ENCODE results near the gene PROZ. TPM values are rescaled to one million over a fixed set of nuclear protein-coding genes. Genes with fewer than 3 reads are reported as not detected.

The PROZ gene
- polyA plus RNA-seq, 1 of the 3 experiments (the other 2 are of a cell fraction), result not detected

GRCh38 chr13:113112893-113113845, 45.3 kb upstream of the PROZ start:
- H3K36me3 ChIP-seq (replicated peaks in 1 of 2; ENCODE audit: control insufficient read depth in 1 of 2, insufficient read depth in 2 of 2, low read length in 1 of 2), result no peaks in the 10 kb centered on the region
- H3K4me2 ChIP-seq, result no peak overlapping the region
- H3F3A ChIP-seq (replicated peaks; ENCODE audit: insufficient read depth), result no peaks in the 10 kb centered on the region
- no peaks in the 10 kb centered on the region for H4K20me1 ChIP-seq (ENCODE audit: insufficient read depth)
- peaks cover 0 to 2% of the 10 kb centered on the region in 2 experiments; a peak in 1 of 4 replicates for H3K4me1 ChIP-seq (ENCODE audit: control insufficient read depth in 1 of 2, insufficient read depth in 2 of 2, low read depth in 1 of 2, low read length in 1 of 2)
- no peak overlapping the region for H3K4me3 ChIP-seq (ENCODE audit: low read depth in 2 of 2, low read length in 1 of 2)
- peaks cover 12% of the 10 kb centered on the region for H3K27me3 ChIP-seq (ENCODE audit: insufficient read depth)
- no peak overlapping the region for H2AFZ ChIP-seq (ENCODE audit: low read depth)
- DNase-seq, result no peak
- TF ChIP-seq EZH2phosphoT487 (IDR thresholded peaks at IDR 0.05; ENCODE audit: borderline replicate concordance, low read depth), result no peak
- TF ChIP-seq TCF12 (IDR thresholded peaks at IDR 0.05), result no peak
- TF ChIP-seq NFIC (IDR thresholded peaks at IDR 0.05; ENCODE audit: borderline replicate concordance), result no peak
- no peak for TF ChIP-seq REST (IDR thresholded peaks at IDR 0.05; ENCODE audit: low read depth, low read length)
- TF ChIP-seq MEF2A (IDR thresholded peaks at IDR 0.05; ENCODE audit: borderline replicate concordance, low read depth), result no peak
- no peak for TF ChIP-seq GABPA (IDR thresholded peaks at IDR 0.05; ENCODE audit: low read depth)
- 44% methylated on average over 7 of the region's 9 CpGs for WGBS (ENCODE audit: low lambda C conversion rate)
- ChIA-PET CTCF (interaction anchor here (1.0 to 1.5 kb wide), 2 partner anchors 12 to 84 kb away, joined by 3 to 4 read pairs; no protein-coding TSS in a partner anchor), POLR2A (no interaction called here)
- H3K27ac ChIP-seq (ENCODE audit: low read depth in 2 of 2, low read length in 1 of 2), result no peak overlapping the region
- H3K9ac ChIP-seq, result no peak overlapping the region
- no peaks in the 10 kb centered on the region for H3K79me2 ChIP-seq (ENCODE audit: insufficient read depth)
- H3K9me3 ChIP-seq, result no peaks in the 10 kb centered on the region
- no peaks in the 10 kb centered on the region for H3K9me2 ChIP-seq

GRCh38 chr13:113113846-113114271, 44.6 kb upstream of the PROZ start:
- Histone ChIP-seq H3K27ac (ENCODE audit: low read depth in 2 of 2, low read length in 1 of 2) (no peak overlapping the region), H3F3A (replicated peaks; ENCODE audit: insufficient read depth) (no peaks in the 10 kb centered on the region), H3K36me3 (replicated peaks in 1 of 2; ENCODE audit: control insufficient read depth in 1 of 2, insufficient read depth in 2 of 2, low read length in 1 of 2) (no peaks in the 10 kb centered on the region), H3K4me2 (no peak overlapping the region), H3K4me1 (ENCODE audit: control insufficient read depth in 1 of 2, insufficient read depth in 2 of 2, low read depth in 1 of 2, low read length in 1 of 2) (peaks cover 0 to 2% of the 10 kb centered on the region in 2 experiments; a peak in 1 of 4 replicates), H3K9me2 (no peaks in the 10 kb centered on the region), H3K79me2 (ENCODE audit: insufficient read depth) (no peaks in the 10 kb centered on the region), H3K4me3 (ENCODE audit: low read depth in 2 of 2, low read length in 1 of 2) (no peak overlapping the region), H2AFZ (ENCODE audit: low read depth) (no peak overlapping the region), H4K20me1 (ENCODE audit: insufficient read depth) (no peaks in the 10 kb centered on the region), H3K27me3 (ENCODE audit: insufficient read depth) (peaks cover 12% of the 10 kb centered on the region), H3K9ac (no peak overlapping the region), H3K9me3 (no peaks in the 10 kb centered on the region)
- POLR2A ChIA-PET, result no interaction called here
- CTCF ChIA-PET, result interaction anchor here (1.0 to 1.5 kb wide), 3 partner anchors 10 to 85 kb away, joined by 3 to 4 read pairs (median 4); no protein-coding TSS in a partner anchor
- WGBS (ENCODE audit: low lambda C conversion rate), result 60% methylated on average over 8 of the region's 8 CpGs
- TF ChIP-seq REST (IDR thresholded peaks at IDR 0.05; ENCODE audit: low read depth, low read length), result no peak
- TF ChIP-seq RXRA (IDR thresholded peaks at IDR 0.05; ENCODE audit: borderline replicate concordance, low read depth), result no peak
- no peak for DNase-seq

All from SK-N-SH (cell line).